Head of caudate nucleus (tissue), 42 donors: ENCODE measurements around the gene CMTM4.
A peak's percentile ranks its signal among the peaks of the same experiment; 100 is the strongest.
"Not testable (repeated sequence)": the region's sequence is repeated elsewhere in the genome, so short reads cannot be mapped to it uniquely, and the experiment has no call there.

Experiments
- DNase-seq, 42 donors: peaks; one replicate each; pipeline versions ENCODE4 v3.0.0 to v3.0.0-alpha.2; 2020 to 2021; ENCODE audit warnings: mixed read lengths in 7 of 42
- intact Hi-C: fragments of 100-400 bp; cut with DNase I; formaldehyde crosslinking; loops from one replicate; pipeline ENCODE4 v1.15.0; 2022

Gene CMTM4

DNA sequence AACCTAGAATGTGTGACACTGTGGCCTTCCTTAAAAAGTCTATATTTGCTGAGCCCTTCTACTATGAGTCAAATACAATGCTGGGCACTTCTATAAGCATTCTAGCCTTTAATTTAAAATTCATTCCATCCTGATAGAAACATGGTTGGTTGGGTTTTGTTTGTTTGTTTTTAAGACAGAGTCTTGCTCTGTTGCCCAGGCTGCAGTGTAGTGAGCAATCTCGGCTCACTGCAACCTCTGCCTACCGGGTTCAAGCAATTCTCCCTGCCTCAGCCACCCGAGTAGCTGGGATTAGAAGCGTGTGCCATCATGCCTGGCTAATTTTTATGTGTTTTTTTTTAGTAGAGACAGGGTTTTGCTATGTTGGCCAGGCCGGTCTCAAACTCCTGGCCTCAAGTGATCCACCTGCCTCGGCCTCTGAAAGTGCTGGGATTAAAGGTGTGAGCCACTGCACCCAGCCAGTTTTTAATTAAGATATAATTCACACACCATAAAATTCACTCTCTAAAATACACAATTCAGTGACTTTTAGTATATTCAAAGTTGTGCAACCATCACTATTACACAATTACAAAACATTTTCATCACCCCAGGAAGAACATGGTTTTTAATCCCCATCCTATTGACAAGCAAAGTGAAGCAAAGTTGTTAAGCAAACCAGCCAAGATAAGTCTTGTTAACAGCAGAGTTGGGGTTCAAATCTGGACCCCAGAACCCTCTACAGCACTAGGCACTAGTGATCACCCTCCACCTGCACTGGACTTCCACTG, 42.8 kb downstream of the CMTM4 start:
- DNase-seq = no peak
- intact Hi-C loops = no loop called here

DNA sequence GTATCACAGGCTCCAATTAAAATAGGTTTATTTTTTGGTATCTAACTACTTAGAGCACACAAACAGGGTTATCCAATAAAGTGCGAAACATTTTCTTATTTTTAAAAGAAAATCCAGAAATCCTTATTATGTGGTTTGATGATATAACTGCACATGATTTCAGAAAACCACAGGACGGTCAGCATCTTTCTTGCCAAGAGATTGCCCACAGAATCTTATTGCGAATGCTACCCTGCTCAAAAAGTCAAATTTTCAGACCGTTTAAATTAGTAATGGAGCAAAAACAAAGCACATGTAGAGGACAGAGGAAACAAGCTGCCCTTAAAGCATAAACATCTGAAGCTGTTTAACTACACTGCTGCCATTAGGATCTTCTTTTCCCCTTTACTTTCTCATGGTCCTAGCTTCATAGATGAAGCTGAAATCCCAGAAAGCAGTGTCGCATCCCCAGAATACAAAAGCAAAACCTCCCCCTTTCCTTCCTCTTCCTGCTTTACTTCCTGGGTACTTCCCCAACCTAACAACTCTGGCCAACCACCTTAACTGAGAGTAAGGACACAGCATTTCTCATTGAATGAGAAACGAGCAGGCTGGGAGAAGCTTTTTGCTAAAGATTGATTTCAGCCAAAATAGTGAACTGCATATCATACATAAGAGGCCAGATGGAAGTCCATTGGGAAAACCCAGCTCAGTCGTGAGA, 43.7 kb downstream of the CMTM4 start:
- intact Hi-C loops = no loop called here
- no peak for DNase-seq

DNA sequence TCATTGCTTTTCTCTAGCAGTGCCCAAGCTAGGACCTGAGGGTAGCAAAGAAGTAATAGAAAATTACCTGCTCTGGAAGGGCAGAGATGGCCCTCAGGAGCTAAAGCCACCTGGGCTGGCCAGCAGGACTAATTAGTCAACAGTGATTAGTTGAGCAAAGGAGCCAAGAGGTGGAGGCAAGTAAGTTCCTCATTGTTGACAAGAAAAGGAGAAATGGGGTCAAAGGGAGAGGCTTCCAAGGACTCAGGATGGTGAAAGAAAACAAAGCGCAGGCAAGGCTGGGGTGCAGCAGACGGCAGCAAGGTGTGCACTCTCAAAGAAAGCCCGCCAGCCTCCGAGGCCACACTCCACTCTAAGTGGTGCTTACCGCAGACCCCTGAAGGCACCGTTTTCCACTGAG, 44.6 kb downstream of the CMTM4 start:
- peak in 2 of 42 donors; percentile 4 to 30 for DNase-seq
- intact Hi-C loops = no loop called here

DNA sequence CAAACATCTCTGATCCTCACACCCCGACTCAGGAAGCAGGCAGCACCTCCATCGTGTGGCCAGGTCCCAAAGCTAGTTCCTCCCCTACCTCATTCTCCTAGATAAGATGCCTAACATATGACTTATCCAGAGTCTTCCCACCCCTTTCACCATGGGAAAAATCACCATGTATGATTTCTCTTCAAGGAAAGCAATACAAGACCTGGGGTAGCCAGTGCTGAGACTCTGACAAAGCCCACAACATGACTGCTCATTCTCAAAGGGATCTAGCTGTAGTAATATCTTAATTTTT, 45.1 kb downstream of the CMTM4 start:
- intact Hi-C loops = no loop called here
- no peak for DNase-seq

DNA sequence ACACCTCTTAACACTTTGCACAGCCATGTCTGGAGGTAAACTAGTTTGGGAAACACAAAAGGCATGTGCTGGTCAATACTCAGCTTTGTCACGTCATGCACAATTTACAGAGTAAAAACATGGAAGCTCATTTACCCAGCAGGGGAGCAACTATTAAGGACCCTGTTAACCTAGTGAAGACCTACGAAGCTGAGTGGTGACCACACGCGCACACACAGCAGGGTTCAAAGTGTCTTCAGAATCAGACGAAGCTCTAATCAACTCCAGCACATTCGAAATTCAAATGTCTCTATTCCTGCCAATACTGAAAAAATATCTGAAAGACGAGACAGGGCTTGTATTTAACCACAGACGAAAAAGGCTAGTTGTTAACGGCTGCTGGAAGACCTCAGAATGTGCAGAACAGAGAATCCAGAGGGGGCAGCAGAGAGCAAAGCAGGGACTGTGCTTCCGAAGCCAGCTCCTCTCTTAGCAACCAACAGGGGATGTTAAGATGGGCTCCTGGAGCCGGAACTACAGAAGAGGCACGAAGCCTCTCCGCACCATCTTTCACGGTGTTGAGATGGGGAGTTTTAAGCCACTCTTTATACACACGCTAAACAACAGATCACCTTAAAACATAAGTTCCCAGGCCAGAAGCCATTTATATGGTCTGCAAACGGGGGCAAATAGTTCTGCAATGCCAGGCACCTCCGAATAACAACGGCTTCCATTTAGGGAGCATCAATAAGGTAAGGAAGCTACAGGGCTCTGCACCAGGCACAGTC, 45.7 kb downstream of the CMTM4 start:
- intact Hi-C loops = no loop called here
- DNase-seq = peak; percentile 62 to 96 (median 88)

DNA sequence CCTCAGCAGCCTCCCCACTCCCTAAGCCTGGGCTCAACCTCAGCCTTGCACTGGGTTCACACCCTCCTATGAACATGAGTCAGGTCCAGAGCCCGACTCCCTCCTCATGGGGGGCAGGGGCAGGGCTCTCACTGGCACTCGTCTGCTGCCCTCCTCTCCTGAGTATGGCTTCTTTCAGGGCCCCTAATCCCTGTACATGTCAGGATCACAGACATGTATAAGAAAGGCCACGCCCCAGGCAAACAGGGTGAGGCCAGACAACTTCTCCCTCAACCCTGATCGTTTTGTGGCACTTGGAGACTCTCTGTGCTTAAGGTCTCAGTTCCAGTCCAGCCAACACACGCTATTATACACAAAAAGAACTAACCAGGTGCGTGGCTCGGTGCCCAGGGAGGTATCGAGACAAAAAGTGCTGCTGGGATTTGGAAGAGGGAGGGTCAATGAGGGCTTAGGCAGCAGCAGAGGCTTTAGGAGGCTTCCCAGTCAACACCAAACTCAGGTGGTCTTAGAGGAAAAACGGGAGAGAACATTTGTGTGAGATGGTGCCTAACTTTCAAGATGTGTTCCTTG, 46.8 kb downstream of the CMTM4 start:
- peak in 2 of 42 donors; percentile 6 to 35 for DNase-seq
- intact Hi-C loops = no loop called here

DNA sequence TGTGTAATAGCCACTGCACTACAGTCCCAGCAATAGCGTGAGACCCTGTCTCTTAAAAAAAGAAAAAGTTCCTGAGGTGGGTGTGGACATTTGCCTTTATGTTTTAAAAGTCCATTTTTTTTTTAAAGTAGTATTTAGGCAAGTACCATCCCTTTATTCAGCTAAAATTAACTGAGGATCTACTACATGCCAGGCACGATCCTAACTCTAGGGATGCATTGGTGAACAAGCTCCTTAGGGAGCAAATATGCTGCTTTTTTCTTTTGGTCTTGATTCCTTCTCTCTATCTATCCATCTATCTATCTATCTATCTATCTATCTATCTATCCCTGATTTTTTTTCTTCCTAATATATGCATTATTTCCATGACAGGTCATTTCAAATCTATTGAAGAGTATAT, 47.4 kb downstream of the CMTM4 start:
- no peak for DNase-seq
- intact Hi-C loops = no loop called here

DNA sequence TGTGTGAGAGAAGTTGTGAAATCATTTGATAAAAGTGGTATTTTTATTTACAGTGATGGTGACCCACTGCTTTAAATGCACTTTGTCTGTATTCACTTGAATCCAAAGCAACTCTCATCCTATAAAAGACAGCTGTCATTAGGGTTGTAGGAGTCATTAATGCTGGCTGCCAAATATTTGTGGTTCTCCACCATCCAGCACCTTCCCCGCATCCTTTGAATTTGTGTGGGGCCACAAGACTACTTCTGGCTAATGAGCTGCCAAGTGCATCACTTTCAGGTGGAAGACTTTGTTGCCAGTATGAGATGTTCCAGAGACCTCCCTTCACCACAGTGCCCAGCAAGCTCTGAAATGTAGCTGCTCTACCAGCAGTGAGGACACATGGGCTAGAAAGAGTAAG, 48.7 kb downstream of the CMTM4 start:
- peak in 1 of 42 donors; percentile 33 for DNase-seq
- intact Hi-C loops = no loop called here

DNA sequence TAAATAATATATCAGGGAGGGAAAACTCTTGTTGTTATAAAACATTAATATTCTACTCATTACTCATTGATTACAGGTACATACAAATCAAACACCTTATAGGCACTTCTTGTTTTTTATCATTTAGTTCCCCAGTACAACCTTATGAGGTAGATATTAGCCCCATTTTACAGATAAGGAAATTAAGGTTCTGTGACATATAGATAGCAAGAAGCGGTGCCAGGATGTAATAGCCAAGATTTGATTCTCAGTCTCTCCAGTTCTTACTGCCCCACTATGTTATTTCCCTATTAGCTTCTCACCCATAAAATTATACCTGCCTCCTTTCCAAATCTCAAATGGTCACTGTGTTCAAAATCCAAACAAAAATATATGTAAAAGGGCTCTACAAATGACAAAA, 55.2 kb downstream of the CMTM4 start:
- DNase-seq = no peak
- intact Hi-C loops = no loop called here

DNA sequence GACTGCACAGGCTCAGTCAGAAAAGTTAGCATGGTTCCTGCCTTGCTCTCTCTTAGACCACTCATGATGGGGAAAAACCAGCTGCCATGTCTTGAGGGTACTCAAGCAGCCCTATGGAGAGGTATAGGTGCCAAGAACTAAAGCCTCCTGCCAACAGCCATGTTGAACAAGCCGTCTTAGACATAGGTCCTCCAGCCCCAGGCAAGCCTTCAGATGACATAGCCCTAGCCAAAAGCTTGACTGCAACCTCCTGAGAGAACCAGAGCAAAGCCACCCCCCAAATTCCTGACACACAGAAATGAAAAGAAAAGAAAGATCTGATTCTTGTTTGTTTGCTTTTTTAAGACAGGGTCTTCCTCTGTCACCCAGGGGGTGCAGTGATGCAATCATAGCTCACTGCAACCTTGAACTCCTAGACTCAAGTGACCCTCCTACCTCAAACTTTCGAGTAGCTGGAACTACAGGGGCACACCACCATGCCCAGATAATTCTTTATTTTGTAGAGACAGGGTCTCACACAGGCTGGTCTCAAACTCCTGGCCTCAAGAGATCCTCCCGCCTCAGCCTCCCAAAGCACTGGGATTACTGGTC, 55.7 kb downstream of the CMTM4 start:
- DNase-seq = no peak

DNA sequence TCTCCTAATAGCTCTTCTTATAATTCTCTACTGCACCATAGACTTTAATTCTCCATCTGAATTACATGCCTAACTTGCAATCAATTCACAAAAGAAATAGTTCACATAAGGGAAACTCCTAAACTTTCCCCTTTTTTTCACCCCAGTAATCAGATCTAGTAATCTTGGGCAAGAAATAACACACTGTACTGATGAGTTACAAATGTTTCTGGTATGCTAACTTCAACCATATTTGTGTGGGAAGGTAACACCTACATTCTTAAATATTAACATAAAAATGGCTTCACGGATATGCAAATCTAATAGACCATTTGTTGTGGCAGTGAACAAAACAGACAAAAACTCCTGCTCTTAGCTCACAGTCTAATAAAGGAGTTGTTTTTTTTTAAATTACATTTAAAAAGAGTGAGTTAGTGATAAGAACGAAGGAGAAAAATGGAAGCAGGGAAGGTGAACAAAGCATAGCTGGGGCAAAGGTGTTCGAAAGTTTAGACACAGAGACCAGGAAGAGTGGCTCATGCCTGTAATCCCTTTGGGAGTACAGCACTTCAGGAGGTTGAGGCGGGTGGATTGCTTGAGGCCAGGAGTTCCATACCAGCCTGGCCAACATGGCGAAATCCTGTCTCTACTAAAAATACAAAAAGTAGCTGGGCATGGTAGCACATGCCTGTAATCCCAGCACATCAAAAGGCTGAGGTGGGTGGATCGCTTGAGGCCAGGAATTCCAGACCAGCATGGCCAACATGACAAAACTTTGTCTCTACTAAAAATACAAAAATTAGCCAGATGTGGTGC, 57.3 kb downstream of the CMTM4 start:
- peak in 1 of 42 donors; percentile 0 for DNase-seq
- intact Hi-C loops = no loop called here

More for the DNA sequence above, 55.7 kb downstream of the CMTM4 start:
- intact Hi-C loops = no loop called here

DNA sequence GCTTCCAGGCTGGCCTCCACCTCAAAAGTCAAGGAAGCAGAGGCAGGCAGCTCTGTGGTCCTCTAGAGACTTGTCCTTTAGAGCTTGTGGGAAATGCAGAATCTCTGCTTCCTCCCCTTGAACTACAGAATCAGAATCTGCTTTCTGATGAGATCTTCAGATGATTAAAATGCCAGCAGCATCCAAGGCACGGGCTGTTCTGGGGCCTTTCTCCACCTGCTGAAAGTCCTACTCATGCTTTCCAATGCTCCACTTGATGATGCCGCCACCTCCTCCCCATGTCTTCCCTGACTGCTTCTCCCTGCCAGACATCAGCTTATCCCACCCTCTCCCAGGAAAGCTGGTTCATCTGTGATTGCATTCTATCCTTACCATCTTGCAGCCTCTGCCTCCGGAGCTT, 58.7 kb downstream of the CMTM4 start:
- intact Hi-C loops = no loop called here
- no peak for DNase-seq

DNA sequence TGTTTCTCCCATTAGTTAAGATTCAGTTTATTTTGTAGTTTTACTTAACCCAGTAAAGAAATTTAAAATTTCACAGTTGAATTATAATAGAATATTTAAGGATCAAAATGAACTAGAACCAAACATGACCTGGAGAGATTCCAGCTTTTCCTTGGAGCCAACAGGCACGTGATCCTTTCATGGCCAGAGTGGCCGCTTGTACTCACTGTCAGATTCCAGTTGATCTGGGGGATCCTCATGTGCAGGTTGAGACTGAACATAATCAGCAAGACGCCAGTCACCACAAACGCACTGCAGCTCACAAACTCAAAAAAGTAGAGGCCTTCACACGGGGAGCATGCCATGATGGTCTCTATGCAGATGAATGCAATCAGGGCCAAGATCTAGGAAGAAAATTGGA, 60.3 kb downstream of the CMTM4 start:
- peak in 3 of 42 donors; percentile 16 to 59 (median 40) for DNase-seq
- intact Hi-C loops = no loop called here

DNA sequence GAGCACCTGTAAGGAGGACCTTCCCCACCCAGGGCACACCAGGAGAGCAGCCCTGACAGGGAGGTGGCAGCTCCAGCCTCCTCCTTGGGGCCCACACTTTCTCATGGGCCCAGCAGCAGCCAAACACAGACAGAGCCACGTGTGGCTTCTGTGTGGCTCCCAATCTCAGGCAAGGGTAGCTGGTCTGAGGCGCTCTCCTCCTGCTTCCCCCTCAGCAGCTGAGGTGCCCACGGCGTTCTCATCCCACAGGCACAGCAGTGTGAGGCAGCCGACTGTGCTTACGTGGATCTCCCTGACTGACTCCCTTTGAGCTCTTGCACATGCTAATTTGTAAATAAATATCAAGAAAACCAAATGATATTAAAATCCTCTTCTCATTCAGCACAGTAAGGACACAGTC, 61.1 kb downstream of the CMTM4 start:
- peak in 5 of 42 donors; percentile 13 to 40 (median 22) for DNase-seq

DNA sequence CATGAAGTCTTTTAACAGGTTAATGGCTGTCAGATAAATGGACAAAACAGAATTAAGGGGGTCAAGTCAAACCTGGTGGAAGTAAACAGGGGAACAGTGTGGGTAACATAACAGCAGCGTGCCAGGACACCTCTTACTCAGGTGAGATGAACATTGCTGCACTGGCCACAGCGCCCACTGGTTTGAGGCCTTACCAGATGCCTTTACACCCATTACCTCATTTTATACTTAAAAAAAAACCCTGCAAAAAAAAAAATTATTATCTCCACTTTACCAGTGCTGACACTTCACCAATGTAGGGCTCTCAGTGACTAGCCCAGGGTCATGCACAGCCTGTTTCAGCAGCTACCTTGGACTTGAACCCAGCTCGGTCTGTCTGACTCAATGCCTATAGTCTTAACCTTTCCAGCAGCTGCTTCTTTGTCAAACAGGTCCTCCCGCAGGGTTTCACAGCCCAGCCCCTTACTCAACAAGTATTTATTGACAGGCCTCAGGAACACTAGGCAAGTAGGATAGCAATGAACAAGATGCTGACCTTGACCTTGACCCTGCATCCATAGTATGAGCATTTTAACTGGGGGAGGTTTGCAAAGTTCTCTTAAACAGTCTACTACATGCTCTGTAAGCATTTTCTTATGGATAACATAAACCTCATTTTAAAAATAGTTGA, 61.9 kb downstream of the CMTM4 start:
- intact Hi-C loops = no loop called here
- DNase-seq = no peak

More for the DNA sequence above, 61.1 kb downstream of the CMTM4 start:
- intact Hi-C loops = no loop called here

DNA sequence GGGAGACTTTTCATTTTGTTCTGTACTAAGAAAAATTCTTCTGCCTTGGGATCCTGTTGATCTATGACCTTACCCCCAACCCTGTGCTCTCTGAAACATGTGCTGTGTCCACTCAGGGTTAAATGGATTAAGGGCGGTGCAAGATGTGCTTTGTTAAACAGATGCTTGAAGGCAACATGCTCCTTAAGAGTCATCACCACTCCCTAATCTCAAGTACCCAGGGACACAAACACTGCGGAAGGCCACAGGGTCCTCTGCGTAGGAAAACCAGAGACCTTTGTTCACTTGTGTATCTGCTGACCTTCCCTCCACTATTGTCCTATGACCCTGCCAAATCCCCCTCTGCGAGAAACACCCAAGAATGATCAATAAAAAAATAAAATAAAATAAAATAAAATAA, 65.0 kb downstream of the CMTM4 start:
- intact Hi-C loops, DNase-seq: not testable (repeated sequence)

DNA sequence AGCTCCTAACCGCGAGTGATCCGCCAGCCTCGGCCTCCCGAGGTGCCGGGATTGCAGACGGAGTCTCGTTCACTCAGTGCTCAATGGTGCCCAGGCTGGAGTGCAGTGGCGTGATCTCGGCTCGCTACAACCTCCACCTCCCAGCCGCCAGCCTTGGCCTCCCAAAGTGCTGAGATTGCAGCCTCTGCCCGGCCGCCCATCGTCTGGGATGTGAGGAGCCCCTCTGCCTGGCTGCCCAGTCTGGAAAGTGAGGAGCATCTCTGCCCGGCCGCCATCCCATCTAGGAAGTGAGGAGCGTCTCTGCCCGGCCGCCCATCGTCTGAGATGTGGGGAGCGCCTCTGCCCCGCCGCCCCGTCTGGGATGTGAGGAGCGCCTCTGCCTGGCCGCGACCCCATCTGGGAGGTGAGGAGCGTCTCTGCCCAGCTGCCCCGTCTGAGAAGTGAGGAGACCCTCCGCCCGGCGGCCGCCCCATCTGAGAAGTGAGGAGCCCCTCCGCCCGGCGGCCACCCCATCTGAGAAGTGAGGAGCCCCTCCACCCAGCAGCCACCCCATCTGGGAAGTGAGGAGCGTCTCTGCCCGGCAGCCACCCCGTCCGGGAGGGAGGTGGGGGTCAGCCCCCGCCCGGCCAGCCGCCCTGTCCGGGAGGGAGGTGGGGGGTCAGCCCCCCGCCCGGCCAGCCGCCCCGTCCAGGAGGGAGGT, 65.8 kb downstream of the CMTM4 start:
- DNase-seq, intact Hi-C loops: not testable (repeated sequence)

DNA sequence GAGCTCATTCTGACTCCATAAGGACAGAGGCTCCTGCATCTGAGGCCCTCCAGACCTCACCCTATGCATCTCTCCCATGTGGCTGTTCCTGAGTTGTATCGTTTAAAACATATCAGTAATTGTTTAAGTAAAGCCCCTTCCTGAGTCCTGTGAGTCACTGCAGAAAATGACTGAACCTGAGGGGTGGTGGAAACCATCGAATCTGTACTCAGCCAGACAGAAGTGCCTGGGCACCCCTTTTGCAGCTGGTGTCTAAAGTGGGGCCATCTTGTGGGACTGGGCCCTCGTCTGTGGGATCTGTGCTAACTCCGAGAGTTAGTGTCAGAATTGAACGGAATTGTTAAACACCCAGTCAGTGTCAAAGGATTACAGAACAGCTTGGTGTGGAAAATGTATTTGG, 66.7 kb downstream of the CMTM4 start:
- DNase-seq = no peak
- intact Hi-C loops = no loop called here
